GM12878 (cell line): ENCODE results near the gene HMGCL. TPM values are rescaled to one million over a fixed set of nuclear protein-coding genes. Genes with fewer than 3 reads are reported as not detected.

Experiments
- ATAC-seq: fragments of 200-7000 bp; cut with Tn5 transposase; 3 replicates; pipeline ENCODE4 v1.9.1; 2020; ENCODE audit warnings: mild to moderate bottlenecking, moderate library complexity
- BruUV-seq: library from RNA; stranded (reverse); fragments of 400-500 nt; replicated peaks from 2 replicates; lab custom pipeline; 2021; lab: Mats Ljungman, UMichigan
- CTCF ChIA-PET: fragments of 300-600 bp; sonication (Branson Sonifier 250); formaldehyde crosslinking; extraction: SDS; loops from one replicate; lab custom pipeline; 2021; ENCODE audit warnings: inconsistent platforms; lab: Yijun Ruan, JAX
- POLR2A ChIA-PET: fragments of 350-600 bp; formaldehyde crosslinking; extraction: SDS; loops from one replicate; lab custom pipeline; 2021; ENCODE audit warnings: inconsistent platforms; lab: Charles Lee
- RAD21 ChIA-PET: fragments of 300-600 bp; sonication (Branson Sonifier 250); formaldehyde crosslinking; loops from one replicate; lab custom pipeline; 2023; ENCODE audit warnings: antibody characterized with exemption; ENCODE audit not compliant: unreplicated experiment; lab: Charles Lee
- SMC1A ChIA-PET: fragments of 300-600 bp; sonication (Branson Sonifier 250); formaldehyde crosslinking; loops from one replicate; lab custom pipeline; 2023; ENCODE audit not compliant: unreplicated experiment, uncharacterized antibody; lab: Charles Lee
- DNase-seq: peaks from one replicate; pipeline ENCODE4 v3.0.0-alpha.2; 2011; ENCODE audit warnings: low read depth, low spot score
- FAIRE-seq: peaks from 3 replicates; lab custom pipeline; 2011; peaks lifted over from hg19 to GRCh38; lab: Jason Lieb, UNC
- H2AFZ ChIP-seq: 2 replicates; pipeline ENCODE4 v1.6.0; 2011; ENCODE audit warnings: low read depth, low read length, control low read depth; ENCODE audit not compliant: control insufficient read depth
- H3K27ac ChIP-seq: 2 replicates; pipeline ENCODE4 v1.5.1; 2011; ENCODE audit warnings: control low read depth; ENCODE audit not compliant: control insufficient read depth, insufficient read depth
- H3K27me3 ChIP-seq, 2 experiments: replicated peaks in 1 of 2; 2 replicates each; pipeline versions ENCODE4 v1.6.0 to v1.6.1; 2011; ENCODE audit warnings: low read length in 1 of 2; ENCODE audit not compliant: control insufficient read depth in 2 of 2, insufficient read depth in 2 of 2
- H3K36me3 ChIP-seq, 2 experiments: 2 replicates each; pipeline ENCODE4 v1.5.1; 2011; ENCODE audit warnings: low read length in 1 of 2; ENCODE audit not compliant: control insufficient read depth in 2 of 2, insufficient read depth in 2 of 2
- H3K4me1 ChIP-seq: 2 replicates; pipeline ENCODE4 v1.6.1; 2011; ENCODE audit warnings: mild to moderate bottlenecking, low read length, moderate library complexity, mixed read lengths; ENCODE audit not compliant: control insufficient read depth, insufficient read depth
- H3K4me2 ChIP-seq: 2 replicates; pipeline ENCODE4 v1.6.0; 2011; ENCODE audit warnings: control low read depth; ENCODE audit not compliant: control insufficient read depth, insufficient read depth
- H3K4me3 ChIP-seq: fragments of 200-600 bp; sonication (generic); 2 replicates; pipeline ENCODE4 v1.5.1; 2016
- H3K79me2 ChIP-seq: 2 replicates; pipeline ENCODE4 v1.6.0; 2011; ENCODE audit warnings: low read length; ENCODE audit not compliant: control insufficient read depth, insufficient read depth
- H3K9ac ChIP-seq: 2 replicates; pipeline ENCODE4 v1.8.0; 2011; ENCODE audit warnings: low read length, control low read depth, mixed read lengths; ENCODE audit not compliant: control insufficient read depth, insufficient read depth
- H3K9me3 ChIP-seq: replicated peaks from 3 replicates; pipeline ENCODE4 v1.5.1; 2011; ENCODE audit warnings: mild to moderate bottlenecking, low read length; ENCODE audit not compliant: control insufficient read depth, insufficient read depth
- H4K20me1 ChIP-seq: 2 replicates; pipeline ENCODE4 v1.6.0; 2011; ENCODE audit not compliant: control insufficient read depth, insufficient read depth
- CBFB ChIP-seq: IDR thresholded peaks from 2 replicates; pipeline ENCODE4 v1.6.1; 2016; ENCODE audit warnings: antibody characterized with exemption, low read depth
- ETV6 ChIP-seq, 2 experiments: fragments of 450-650 bp in 1 of 2; IDR thresholded peaks in 1 of 2; conservative IDR thresholded peaks in 1 of 2; 2 replicates each; pipeline ENCODE4 v1.6.1; 2014; ENCODE audit warnings: antibody characterized with exemption in 1 of 2, borderline replicate concordance in 1 of 2, low read depth in 1 of 2, mild to moderate bottlenecking in 1 of 2, moderate library complexity in 1 of 2
- FOXM1 ChIP-seq: IDR thresholded peaks from 2 replicates; pipeline ENCODE4 v1.6.1; 2012; ENCODE audit warnings: low read depth, mild to moderate bottlenecking, inconsistent platforms, low read length, moderate library complexity
- GATAD2B ChIP-seq: fragments of 450-650 bp; conservative IDR thresholded peaks from 2 replicates; pipeline ENCODE4 v1.6.1; 2017; ENCODE audit warnings: low read depth, mild to moderate bottlenecking, moderate library complexity
- MTA2 ChIP-seq: fragments of 450-650 bp; IDR thresholded peaks from 2 replicates; pipeline ENCODE4 v1.6.1; 2016; ENCODE audit warnings: low read depth, mild to moderate bottlenecking, moderate library complexity
- PAX5 ChIP-seq: IDR thresholded peaks from 2 replicates; pipeline ENCODE4 v1.6.1; 2011; ENCODE audit warnings: low read depth, low read length, borderline replicate concordance
- RB1 ChIP-seq: fragments of 450-650 bp; formaldehyde crosslinking; IDR thresholded peaks from 2 replicates; pipeline ENCODE4 v1.6.1; 2017; ENCODE audit warnings: mild to moderate bottlenecking, borderline replicate concordance
- RELA ChIP-seq: fragments of 450-650 bp; IDR thresholded peaks from 2 replicates; pipeline ENCODE4 v1.8.0; 2014; ENCODE audit warnings: borderline replicate concordance; ENCODE audit not compliant: partially characterized antibody
- TCF3 ChIP-seq: IDR thresholded peaks from 2 replicates; pipeline ENCODE4 v1.6.1; 2012; ENCODE audit warnings: low read depth, mild to moderate bottlenecking, low read length, borderline replicate concordance; ENCODE audit not compliant: insufficient read depth
- YY1 ChIP-seq: IDR thresholded peaks from 2 replicates; pipeline ENCODE4 v1.6.1; 2011; ENCODE audit warnings: low read depth, mild to moderate bottlenecking, low read length
- WGBS: methylation state at CpG from one replicate; pipeline ENCODE4 v1.1.6; 2016; ENCODE audit warnings: low lambda C conversion rate; ENCODE audit not compliant: insufficient replicate concordance, insufficient coverage; ENCODE audit errors: missing lambda C conversion rate; 5-methylcytosine and 5-hydroxymethylcytosine counted together
- in situ Hi-C: fragments of 300-500 bp; cut with MboI; formaldehyde crosslinking; loops from 9 replicates; pipeline ENCODE4 v1.14.3; 2018; ENCODE audit warnings: mixed read lengths
- intact Hi-C: fragments of 100-400 bp; cut with micrococcal nuclease; formaldehyde crosslinking; loops from one replicate; pipeline ENCODE4 v1.14.2; 2022; ENCODE audit not compliant: unreplicated experiment
- polyA plus RNA-seq, 11 experiments: library from polyadenylated mRNA; depleted of rRNA in 4 of 11; unstranded in 6 of 11; stranded (reverse) in 5 of 11; fragments of >200 nt; fragmentation: Nextera tagmentation in 4 of 11; fragmentation: Illumina TruSeq in 1 of 11; extraction: Ambion mirVana in 4 of 11; extraction: Trizol in 1 of 11; gene quantifications; 1 replicate in 1 of 11; 2 replicates in 10 of 11; pipeline versions ENCODE4 v1.2.1 to v1.2.3, GENCODE V29; 2011 to 2016; ENCODE audit warnings: inconsistent platforms in 2 of 11, missing spikeins in 2 of 11, low read depth in 1 of 11
- total RNA-seq, 4 experiments: library from RNA; depleted of rRNA in 3 of 4; stranded (reverse); fragments of >200 nt in 3 of 4; fragmentation: Illumina TruSeq in 1 of 4; extraction: Trizol in 1 of 4; gene quantifications; 2 replicates each; pipeline versions ENCODE4 v1.2.1 to v1.2.3, GENCODE V29; 2013 to 2021
- TF ChIP-seq, protein P1 (sequence below): fragments of 450-650 bp; IDR thresholded peaks from 2 replicates; pipeline ENCODE4 v1.6.1; 2017; ENCODE audit warnings: mild to moderate bottlenecking

Gene HMGCL
- total and polyA plus RNA-seq, 10 of the 15 experiments (the other 5 are each of a cell fraction or from before 2014, with no cell fraction given) = 29.4 to 127 (median 36.4) TPM

DNA sequence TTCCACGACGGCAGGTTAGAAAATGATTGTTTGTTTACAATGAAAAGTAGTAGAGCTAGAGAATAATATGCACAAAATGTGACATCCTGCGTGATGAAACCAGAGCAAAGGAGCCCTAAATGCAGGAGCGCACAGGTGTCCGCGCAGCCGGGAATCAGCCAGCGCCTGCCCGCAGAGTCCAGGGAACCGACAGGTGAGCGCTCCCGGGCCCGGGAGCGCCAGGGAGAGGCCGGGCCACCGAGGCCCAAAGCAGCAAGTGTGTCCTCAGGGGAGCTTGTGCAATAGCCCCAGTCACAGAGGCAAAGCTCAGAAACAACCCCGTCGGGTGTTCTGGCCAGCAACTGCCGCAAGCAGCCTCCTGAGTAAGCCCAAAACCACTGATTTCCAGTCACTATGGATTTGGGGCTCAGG lies 23.9 kb downstream of the HMGCL start:
- peak overlapping the region; percentile 49 for H3K27ac ChIP-seq
- in situ Hi-C loops (loop anchor here (10.0 kb wide), 1 partner anchor 63 kb away; the partner anchor contains the start of gene FUCA1), intact Hi-C loops (no loop called here)
- DNase-seq (no peak), FAIRE-seq (no peak), ATAC-seq (no peak)
- peak overlapping the region; percentile 73 for H3K9ac ChIP-seq
- ChIA-PET CTCF (interaction anchor here (0.8 to 7.5 kb wide), 8 partner anchors 10 to 116 kb away, joined by 4 to 63 read pairs (median 8); partner anchors contain the start of genes CNR2 and LYPLA2), SMC1A (interaction anchor here (0.8 to 3.5 kb wide), 7 partner anchors 8 to 115 kb away, joined by 4 to 16 read pairs (median 6); partner anchors contain the start of gene PITHD1), POLR2A (interaction anchor here (0.6 to 3.0 kb wide), 4 partner anchors 9 to 206 kb away, joined by 3 to 19 read pairs (median 6); partner anchors contain the start of gene HMGCL), RAD21 (interaction anchor here (1.7 to 3.3 kb wide), 4 partner anchors 21 to 115 kb away, joined by 6 to 15 read pairs (median 8); partner anchors contain the start of gene PITHD1)
- peak overlapping the region; percentile 71 for H3K4me3 ChIP-seq
- H4K20me1 ChIP-seq = no peaks in the 10 kb centered on the region
- H3K79me2 ChIP-seq = peaks cover 10% of the 10 kb centered on the region
- BruUV-seq = TSS peak; percentile 52
- peaks cover 9% of the 10 kb centered on the region for H3K4me1 ChIP-seq
- no peaks in the 10 kb centered on the region for H3K27me3 ChIP-seq
- 57% methylated on average over 19 of the region's 19 CpGs for WGBS
- peaks cover 3 to 8% of the 10 kb centered on the region in 2 experiments; a peak in 3 of 4 replicates for H3K36me3 ChIP-seq
- peak overlapping the region; percentile 82 for H3K4me2 ChIP-seq
- no peak overlapping the region for H2AFZ ChIP-seq
- no peaks in the 10 kb centered on the region for H3K9me3 ChIP-seq
- no peak for TF ChIP-seq RELA
- no peak for TF ChIP-seq FOXM1
- no peak for TF ChIP-seq TCF3
- TF ChIP-seq, protein P1, sequence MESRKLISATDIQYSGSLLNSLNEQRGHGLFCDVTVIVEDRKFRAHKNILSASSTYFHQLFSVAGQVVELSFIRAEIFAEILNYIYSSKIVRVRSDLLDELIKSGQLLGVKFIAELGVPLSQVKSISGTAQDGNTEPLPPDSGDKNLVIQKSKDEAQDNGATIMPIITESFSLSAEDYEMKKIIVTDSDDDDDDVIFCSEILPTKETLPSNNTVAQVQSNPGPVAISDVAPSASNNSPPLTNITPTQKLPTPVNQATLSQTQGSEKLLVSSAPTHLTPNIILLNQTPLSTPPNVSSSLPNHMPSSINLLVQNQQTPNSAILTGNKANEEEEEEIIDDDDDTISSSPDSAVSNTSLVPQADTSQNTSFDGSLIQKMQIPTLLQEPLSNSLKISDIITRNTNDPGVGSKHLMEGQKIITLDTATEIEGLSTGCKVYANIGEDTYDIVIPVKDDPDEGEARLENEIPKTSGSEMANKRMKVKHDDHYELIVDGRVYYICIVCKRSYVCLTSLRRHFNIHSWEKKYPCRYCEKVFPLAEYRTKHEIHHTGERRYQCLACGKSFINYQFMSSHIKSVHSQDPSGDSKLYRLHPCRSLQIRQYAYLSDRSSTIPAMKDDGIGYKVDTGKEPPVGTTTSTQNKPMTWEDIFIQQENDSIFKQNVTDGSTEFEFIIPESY = no peak
- no peak for TF ChIP-seq GATAD2B
- TF ChIP-seq MTA2 = no peak
- no peak for TF ChIP-seq RB1
- no peak for TF ChIP-seq YY1
- no peak for TF ChIP-seq PAX5
- no peak for TF ChIP-seq ETV6 (conservative IDR thresholded peaks at IDR 0.05 in 1 of 2, IDR thresholded peaks at IDR 0.05 in 1 of 2; ENCODE audit: borderline replicate concordance in 1 of 2, low read depth in 1 of 2)
- no peak for TF ChIP-seq CBFB
